ENCODE data around the gene CDH4.
A peak's percentile ranks its signal among the peaks of the same experiment; 100 is the strongest.

The CDH4 gene

DNA sequence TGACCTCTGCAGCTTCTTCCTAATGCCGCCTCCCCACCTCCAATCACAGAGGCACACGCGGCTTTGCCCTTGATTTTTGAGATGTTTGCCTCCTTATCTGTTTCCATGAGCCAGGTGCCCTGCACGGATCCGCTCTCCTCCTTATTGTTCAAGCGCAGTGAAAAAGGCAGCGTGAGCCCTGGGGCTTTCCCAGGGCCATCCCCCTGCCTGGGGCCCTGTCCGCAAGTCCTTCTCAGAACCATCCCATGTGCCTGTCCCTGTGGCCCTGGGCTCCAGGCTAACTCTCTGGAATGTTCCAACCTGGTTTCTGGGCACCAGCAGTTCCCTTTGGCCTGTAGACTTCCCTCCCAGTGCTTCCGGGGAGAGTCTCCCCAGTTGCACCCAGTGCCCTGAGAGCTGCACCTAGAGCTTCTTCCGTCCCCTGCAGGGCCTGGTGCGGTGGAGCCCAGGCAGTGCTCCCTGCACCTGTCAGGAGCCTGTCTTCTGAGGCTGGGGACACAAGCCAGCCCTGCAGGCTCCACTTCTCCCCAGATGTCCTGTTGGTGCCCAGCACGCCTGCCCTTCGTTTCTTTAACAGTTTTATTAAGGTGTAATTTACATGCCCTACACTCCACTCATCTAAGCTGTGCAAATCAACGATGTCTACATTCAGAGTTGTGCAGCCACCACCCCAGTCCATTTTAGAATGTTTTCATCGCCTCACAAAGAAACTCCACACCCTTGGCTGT is 330.3 kb downstream of the CDH4 start:
- DNase-seq (ENCODE audit: low read depth) = no peak

DNA sequence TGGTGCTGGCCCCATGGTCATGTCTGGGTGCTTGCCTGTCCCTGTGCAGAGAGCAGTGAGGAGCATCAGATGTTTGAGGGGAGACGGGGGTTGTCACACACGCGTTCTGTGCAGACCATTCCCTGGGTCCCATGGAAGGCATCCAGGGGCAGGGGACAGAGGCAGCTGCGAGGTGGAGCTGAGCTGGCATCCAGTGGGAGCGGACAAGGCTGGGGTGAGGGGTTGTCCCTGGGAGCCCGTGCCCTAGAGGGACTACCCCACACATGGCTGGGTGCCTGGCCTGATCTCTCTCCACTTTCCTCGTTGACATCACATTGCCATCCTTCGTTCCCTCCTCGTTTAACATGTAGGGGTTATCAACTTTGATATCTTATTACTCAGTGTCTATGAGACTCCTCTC is 331.3 kb downstream of the CDH4 start:
- DNase-seq (ENCODE audit: low read depth) = no peak

DNA sequence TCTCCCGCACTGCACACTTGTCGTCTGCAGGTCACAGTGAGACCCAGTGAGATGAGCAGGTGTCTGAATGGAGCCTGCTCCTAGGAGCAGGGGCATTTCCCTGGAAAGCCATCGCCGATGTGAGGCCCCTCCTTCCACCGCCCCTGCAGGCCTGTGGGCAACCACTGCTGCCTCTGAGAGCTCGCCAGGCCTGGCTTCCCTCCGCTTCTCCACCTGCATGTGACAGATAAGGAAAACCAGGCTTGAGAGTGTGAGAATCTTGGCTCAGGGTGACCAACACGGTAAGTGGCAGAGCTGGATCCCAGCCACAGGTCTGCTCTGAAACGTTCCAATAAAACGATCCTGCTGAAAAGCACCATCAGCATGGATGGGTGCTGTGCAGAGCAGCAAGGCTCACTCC is 332.8 kb downstream of the CDH4 start:
- no peak for DNase-seq (ENCODE audit: low read depth)

DNA sequence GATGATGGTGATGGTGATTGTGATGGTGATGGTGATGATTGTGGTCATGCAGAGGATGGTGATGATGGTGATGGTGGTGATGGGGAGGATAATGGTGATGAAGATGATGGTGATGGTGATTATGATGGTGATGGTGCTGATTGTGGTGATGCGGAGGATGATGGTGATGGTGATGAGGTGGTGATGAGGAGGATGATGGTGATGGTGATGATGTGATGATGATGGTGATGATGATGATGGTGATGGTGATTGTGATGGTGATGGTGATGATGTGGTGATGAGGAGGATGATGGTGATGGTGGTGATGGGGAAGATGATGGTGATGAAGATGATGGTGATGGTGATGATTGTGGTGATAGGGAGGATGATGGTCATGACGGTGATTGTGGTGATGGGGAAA is 333.7 kb downstream of the CDH4 start:
- DNase-seq (ENCODE audit: low read depth) = no peak

DNA sequence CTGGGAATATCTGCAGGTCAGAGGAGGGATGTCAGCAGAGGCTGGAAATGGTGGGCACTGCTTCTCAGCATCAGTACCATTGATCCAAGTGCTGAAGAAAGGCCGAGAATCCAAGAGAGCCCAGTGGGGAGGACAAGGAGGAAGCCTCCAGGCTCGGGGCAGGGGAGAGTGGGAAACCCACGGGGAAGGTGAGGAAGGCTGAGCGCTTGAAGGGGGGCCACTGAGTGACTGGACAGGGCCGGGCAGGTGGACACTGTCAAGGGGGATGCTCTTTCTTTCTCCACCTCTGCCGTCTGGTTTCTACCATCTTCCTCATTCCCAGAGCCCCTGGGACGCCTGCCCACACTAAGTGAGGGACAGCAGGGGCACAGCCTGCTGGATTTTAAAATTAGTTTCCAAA is 335.0 kb downstream of the CDH4 start:
- no peak for DNase-seq (ENCODE audit: low read depth)

DNA sequence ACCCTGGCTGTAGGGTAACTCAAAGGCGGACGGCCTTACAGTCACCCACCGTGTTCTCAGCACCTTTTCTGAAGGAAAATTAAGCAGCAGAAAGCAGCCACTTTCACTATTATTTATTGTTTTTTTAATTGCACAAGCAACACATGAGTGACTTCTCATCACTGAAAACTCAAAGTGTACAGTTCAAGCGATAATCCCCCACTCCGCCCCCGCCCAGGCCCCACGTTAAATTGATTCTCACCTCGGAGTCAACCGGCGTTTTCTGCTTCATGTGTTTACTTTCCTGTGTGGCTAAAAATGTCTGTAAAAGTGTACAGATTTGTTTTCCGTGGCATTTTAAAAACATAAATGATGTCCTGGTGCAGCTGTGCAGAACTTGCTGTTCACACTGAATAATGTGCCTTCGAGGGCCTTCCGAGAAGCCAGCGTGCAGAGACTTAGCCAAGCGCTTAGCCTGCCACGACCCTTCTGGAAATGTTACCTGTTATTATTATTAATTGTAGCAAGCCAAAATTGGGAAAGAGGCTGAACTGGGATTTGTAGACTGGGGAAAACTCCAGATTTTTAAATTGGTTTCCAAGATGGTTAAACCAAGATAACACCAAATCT is 335.7 kb downstream of the CDH4 start:
- no peak for DNase-seq (ENCODE audit: low read depth)

DNA sequence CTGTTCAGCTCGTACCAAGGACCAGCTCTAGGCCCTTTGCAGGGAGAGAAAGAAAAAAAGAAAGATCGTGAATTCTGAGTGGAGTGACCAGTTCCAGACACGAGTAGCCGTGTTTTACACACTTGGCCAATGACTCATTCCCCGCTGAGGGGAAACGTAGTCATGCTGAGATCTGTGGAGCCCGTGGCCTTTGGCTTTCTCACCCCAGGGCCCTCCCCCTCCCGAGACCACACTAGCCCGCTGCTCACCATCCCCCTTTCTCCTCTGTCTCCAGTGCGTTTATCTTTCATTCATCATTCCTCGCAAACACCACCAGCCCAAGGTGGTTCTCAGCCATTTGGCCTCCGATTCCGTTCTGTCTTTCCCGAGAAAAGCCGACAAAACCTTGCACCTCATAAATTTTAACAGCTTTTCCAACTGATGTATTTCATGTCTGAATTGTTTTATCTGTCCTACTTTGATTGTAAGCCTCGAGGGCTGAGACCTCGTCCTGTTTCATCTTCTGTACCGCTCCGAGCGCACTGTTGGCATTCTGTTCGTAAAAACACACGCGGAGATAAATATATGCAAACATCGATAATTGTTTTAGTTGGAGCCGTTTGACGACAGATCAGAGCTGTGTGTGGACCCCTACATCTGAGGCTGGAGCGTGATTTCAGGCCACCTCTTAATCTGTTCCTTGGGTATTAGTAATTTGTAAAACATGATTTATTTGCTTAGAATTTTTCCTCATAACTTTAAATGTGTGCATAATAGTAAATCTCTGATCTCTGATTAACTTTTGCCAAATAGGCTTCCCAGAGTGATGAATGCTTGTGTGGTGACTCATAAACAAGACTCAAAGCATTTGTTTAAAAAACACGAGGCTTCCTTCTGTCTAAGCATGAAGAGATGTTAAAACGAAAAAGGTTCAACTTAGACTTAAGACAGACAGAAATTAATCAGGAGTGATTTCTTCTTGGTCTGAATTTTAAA is 336.6 kb downstream of the CDH4 start:
- DNase-seq (ENCODE audit: low read depth) = peak; percentile 84

DNA sequence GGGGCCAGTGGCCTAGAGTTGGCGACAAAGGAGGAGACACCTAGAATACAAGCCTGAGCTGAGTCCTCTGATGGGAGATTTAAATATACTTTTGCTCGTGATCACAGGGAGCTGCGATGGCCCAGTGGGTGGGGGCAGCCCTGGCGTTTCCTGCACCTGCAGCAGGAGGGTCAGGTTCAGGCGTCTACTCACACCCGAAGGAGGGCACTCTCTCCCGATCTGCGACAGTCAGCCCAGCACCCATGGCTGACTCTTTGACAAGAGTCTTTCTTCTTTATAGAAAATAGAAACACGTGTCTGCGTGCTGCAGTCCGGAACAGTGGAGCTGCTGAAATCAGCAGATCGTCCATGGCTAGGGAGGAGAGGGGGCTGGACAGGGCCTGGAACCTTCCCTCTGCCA is 338.2 kb downstream of the CDH4 start:
- DNase-seq (ENCODE audit: low read depth) = no peak

DNA sequence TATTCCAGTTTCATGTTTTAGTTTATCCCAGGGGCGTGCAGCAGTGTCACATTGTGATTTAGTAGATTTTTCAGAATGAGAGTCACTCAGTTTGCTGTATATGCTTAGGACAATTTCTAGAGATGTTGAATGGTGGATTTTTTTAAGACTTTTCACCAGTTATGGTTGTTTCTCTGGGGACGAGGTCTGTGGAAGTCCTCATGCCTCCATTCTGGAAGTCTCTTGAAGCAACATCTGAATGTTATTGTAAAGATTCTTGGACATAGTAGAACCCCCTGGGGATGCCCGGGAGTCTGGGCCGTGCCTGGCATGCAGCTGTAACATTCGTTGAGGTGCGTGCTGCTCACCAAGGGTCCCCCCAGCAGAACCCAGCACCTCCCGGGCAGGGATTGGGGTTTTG is 341.5 kb downstream of the CDH4 start:
- no peak for DNase-seq (ENCODE audit: low read depth)

DNA sequence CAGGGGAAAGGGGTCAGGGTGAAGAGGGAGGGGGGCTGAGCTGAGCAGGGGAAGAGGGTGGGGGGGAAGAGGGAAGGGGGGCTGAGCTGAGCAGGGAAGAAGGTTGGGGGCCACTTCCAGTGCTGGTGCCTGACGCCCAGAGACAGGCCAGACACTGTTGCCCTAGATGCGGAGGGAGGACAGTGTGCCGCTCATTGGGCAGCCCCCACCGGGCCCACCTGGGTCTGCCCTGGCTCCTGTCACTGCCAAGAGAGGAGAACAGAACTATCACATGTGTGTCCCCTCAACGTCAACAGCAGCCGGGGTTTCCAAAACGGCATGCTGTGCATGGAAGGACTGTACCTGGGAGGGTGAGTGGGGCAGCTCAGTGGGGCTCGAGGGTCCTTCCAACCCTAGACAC is 342.1 kb downstream of the CDH4 start:
- DNase-seq (ENCODE audit: low read depth) = no peak

DNA sequence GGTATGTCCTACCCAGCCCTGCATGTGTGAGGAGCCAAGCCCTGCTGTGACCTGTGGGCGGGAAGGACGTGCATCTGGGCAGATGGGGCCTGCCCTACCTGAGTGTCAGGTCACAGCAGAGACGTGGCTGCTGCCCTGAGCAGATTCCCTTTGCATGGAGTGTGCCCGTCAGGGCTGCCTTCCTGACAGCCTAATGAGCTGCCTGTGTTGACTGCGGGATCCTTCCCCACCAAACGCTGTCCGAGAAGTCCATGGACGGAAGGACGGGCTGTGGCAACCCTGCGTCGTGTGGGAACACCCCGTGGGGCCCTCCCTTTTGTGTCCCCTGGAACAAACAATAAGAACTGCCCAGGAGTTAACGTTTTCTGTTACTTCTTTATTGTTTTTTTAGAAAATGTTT is 343.2 kb downstream of the CDH4 start:
- no peak for DNase-seq (ENCODE audit: low read depth)

DNA sequence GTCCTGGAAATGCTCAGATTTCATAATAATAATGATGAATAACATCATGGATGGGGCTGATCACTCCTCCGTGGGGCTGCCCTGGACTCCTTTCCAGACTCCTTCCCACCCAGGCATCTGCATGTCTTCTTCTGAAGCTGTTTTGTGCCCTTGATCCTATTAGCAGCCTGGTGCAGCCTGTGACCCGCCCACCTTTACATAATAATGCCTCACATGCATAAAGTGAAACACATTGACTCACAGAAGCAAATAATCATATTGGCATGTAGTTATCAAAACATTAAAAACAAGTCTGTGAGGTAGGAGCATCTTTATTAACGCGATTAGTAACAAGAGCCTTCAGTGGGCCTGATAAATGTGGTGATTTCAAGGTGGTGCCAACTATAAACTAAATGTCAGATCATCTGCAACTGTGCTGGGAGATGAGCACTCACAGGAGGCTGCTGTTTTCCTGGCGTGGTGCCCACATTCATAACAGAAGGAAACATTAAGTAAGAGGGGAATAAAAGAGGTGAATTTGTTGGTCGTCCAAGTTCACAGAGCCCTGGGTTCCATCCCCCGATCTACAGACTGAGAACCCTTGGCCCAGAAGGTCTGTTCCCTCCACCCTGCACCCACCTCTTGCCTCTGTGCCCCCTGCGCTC is 344.7 kb downstream of the CDH4 start:
- DNase-seq (ENCODE audit: low read depth) = peak; percentile 29

DNA sequence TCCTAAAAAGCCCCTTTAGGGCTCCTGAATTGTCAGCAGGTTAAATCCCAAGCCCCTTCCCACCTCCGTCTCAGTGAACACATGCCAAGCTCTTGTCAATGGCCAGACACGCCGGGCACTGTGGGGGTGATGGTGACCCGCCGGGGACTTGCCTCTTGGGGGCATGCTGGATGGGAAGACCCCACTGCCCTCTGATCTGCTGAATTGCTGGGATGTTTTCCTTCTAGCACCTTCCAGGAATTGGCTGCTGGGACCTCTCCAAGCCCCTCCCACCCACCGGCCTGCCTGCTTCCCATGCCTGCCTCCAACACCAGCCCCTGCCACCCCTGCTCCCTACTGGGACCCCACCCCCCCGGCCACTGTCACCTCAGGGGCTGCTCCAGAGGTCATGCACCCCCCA is 345.9 kb downstream of the CDH4 start:
- no peak for DNase-seq (ENCODE audit: low read depth)

DNA sequence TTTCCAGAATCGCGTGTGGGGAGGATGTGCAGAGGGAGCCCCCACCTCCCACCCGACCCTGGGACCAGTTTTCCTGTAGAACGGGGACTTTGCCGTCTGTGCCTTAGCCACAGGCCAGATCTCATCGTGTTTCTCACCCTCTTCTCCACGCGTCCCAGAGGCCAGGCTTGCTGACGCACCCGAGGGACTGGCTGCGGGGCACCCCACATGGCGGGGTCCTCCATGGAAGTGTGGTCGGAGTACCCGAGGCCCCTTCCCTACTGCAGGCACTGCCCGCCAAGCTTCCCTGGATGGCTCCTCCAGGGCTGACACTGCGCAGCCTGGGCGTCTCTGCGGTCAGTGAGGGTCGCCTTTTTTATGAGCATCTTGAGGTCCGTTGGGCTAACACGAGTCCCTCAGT is 346.5 kb downstream of the CDH4 start:
- no peak for DNase-seq (ENCODE audit: low read depth)

DNA sequence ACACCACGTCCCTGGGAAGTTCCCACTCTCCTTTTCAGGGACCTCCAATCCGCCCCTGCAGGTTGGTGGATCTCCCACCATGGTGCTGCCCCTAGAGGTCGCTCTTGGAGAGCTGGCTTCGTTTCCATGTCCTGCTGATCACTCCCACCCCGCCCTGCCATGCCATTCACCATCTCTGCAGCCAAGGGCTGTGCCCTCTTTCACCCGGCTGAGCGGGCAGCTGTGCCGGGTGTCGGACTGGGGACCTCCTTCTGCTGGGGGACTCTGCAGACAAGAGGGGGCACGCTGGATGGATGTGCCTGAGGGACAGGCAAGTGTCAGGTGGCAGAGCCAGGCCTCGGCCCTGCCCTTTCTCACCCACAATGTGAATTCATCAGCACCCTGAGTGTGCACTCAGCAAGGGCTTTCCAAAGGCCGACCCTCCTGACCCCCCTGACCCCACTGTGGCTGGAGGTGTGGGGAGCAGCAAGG is 347.0 kb downstream of the CDH4 start:
- no peak for DNase-seq (ENCODE audit: low read depth)

DNA sequence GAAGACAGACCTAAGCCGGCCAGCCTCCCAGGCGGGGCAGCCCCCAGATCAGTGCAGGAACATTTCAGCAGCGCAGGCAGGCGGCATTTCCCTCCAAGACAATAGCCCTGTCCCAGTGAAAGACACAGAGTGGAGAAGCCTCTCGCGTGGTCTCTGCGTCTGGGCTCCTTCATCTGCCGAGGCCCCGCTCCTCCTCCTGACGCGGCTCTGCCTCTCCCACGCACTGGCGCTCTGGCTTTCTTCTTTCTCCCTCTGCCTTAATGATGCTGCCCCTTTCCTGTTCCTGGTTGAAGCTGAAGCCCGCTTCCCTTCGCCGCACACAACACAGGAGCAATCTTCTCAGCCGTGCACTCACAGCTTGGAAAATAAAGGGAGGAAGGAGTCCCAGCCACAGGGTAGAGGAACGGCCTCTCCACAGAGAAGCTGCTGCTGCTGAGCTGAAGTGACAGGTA is 347.5 kb downstream of the CDH4 start:
- DNase-seq (ENCODE audit: low read depth) = no peak

DNA sequence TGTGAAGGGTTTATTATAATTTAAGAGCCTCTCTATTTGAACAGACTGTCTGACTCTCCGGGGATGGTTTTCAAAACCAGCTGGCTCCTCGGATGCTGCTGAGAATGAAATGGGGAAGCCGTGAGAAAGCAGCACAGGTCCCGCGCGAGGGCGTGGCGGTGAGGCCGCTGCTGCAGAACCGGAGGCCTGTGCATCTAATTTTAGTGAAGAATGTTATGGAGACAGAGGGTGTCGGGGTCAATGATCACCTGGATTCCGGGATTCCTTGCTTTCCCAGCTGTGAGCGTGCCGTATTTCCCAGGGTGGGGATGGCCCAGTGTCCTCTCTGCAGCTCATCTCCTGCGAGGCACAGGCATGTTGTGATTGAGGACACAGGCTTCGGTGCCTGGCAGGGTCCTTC is 348.0 kb downstream of the CDH4 start:
- DNase-seq (ENCODE audit: low read depth) = no peak

DNA sequence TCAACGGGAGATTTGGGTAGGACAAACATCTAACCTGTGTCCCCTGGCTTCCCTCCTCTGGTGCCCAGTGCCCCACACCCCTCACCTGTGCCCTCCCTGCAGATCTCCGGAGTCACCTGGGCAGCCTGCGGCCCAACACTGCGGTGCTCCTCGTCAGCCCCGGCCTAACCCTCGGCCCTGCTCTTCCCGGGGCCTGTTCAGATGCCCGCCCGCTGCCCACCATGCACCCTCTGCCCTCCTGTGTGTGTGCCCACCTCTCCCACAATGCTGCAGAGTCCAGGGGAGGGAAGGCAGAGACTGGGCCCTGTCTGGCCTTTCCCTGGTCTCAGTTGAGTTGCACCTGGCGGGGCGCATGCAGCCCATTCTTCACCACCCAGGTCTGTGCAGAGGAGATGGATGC is 349.3 kb downstream of the CDH4 start:
- no peak for DNase-seq (ENCODE audit: low read depth)

DNA sequence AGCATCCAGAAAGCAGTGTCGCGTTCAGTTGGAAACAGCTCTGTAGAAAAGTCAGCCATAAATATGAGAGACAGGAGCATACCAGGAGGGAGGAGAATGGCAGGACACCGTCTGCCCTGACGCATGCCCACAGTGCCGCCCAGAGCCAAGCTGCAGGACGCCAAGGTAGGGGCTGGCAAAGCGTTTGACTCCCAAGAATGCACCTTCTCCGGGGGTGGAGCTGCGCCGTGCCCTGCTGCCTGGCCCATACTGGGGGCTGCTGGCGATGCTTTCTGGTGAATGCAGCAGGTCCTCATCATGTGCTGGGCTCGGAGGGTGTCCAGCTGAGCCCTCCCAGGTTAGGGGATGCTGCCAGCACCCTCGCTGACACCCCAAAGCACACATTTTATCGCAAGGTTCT is 349.8 kb downstream of the CDH4 start:
- no peak for DNase-seq (ENCODE audit: low read depth)

DNA sequence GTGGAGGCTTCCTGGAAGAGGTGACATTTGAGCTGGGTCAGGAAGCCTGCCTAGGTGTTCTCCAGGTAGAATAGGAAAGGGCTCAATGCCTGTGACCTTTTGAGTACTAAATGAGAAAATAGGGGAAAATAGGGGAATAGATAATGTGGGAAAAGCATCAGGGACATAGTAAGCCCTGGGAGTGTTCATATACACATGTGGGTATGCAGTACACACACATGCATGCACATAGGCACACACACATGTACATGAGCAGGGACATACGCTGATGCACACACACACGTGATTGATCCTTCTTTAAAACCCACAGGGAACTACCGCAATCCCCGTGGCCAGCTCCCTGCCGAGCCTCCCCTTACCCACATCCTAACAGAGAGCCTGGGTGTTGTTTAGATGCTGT is 351.7 kb downstream of the CDH4 start:
- DNase-seq (ENCODE audit: low read depth) = no peak

DNA sequence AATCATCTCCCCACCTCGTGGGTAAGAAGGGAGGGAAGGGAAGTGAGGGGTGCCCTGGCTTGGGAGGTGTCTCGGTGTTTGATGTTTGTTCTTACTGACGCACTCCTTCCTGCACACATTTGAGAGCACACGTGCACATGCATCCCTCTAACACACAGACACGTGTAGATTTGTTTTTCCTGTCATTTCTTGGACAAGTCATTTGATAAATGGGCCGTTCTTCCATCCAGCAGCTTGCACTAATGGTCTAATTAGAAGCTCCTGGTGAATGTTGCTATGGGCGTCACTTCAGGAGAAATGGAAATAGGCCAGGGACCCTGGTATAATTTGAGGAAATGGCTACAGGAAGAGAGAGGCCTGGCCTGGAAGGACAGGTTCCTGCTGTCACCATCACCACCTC is 352.5 kb downstream of the CDH4 start:
- DNase-seq (ENCODE audit: low read depth) = no peak

DNA sequence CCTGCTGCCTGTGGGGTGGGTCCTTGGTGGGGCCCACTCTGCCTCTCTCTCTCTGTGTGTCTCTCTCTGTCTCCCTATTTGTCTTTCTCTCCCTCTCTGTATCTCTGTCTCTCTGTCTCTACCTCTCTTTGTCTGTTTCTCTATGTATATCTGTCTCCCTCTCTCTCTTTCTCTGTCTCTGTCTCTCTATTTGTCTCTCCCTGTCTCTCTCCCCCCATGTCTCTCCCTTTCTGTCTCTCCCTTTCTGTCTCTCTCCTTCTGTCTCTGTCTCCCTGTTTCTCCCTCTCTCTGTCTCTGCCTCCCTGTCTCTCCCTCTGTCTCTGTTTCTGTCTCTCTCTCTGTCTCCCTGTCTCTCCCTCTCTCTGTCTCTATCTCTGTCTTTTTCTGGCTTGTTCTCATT is 353.2 kb downstream of the CDH4 start:
- DNase-seq (ENCODE audit: low read depth) = no peak
